ENCODE measurements around the gene PID1. TPM values are rescaled to one million over a fixed set of nuclear protein-coding genes. Genes with fewer than 3 reads are reported as not detected.

The PID1 gene
- total RNA-seq, 4 donors from 2014 or later: 15.0 to 64.4 (median 32.5) TPM

DNA sequence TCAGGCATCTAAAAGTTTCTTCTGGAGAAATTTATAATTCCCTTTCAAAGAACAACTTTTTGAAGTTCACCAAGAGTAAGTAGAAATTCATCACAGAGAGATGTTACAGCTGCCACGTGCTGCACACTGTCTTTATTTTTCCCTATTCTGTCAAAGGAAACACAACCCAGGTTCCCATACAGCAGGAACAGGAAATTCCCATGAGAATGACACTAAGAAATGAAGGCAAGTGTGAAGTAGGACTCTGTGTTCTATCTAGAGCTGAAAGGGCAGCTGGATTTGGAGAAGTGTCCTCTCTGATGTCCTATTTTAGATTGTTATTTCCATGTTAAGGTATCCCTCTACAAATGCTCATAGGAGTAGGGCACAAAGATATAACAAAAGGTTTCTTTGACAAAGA lies 58.8 kb downstream of the PID1 start:
- no peaks in the 10 kb centered on the region for H3K4me1 ChIP-seq
- H3K27ac ChIP-seq: no peak overlapping the region
- no peak for DNase-seq
- TF ChIP-seq, protein P1, sequence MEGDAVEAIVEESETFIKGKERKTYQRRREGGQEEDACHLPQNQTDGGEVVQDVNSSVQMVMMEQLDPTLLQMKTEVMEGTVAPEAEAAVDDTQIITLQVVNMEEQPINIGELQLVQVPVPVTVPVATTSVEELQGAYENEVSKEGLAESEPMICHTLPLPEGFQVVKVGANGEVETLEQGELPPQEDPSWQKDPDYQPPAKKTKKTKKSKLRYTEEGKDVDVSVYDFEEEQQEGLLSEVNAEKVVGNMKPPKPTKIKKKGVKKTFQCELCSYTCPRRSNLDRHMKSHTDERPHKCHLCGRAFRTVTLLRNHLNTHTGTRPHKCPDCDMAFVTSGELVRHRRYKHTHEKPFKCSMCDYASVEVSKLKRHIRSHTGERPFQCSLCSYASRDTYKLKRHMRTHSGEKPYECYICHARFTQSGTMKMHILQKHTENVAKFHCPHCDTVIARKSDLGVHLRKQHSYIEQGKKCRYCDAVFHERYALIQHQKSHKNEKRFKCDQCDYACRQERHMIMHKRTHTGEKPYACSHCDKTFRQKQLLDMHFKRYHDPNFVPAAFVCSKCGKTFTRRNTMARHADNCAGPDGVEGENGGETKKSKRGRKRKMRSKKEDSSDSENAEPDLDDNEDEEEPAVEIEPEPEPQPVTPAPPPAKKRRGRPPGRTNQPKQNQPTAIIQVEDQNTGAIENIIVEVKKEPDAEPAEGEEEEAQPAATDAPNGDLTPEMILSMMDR (IDR thresholded peaks at IDR 0.05): no peak
- no peak for TF ChIP-seq POLR2A (IDR thresholded peaks at IDR 0.05)
- H3K9me3 ChIP-seq: no peaks in the 10 kb centered on the region
- H3K4me3 ChIP-seq: no peak overlapping the region
- no peaks in the 10 kb centered on the region for H3K36me3 ChIP-seq
- no peaks in the 10 kb centered on the region for H3K27me3 ChIP-seq

- no peaks in the 10 kb centered on the region for H3K36me3 ChIP-seq
- DNase-seq: no peak
- H3K27ac ChIP-seq: no peak overlapping the region
- no peaks in the 10 kb centered on the region for H3K4me1 ChIP-seq
- H3K9me3 ChIP-seq: no peaks in the 10 kb centered on the region
- TF ChIP-seq, protein P1 (IDR thresholded peaks at IDR 0.05): no peak
- TF ChIP-seq POLR2A (IDR thresholded peaks at IDR 0.05): no peak
- no peak overlapping the region for H3K4me3 ChIP-seq
- H3K27me3 ChIP-seq: no peaks in the 10 kb centered on the region
These were observed 60.4 kb downstream of the PID1 start for GRCh38 chr2:229210641-229211040.

DNA sequence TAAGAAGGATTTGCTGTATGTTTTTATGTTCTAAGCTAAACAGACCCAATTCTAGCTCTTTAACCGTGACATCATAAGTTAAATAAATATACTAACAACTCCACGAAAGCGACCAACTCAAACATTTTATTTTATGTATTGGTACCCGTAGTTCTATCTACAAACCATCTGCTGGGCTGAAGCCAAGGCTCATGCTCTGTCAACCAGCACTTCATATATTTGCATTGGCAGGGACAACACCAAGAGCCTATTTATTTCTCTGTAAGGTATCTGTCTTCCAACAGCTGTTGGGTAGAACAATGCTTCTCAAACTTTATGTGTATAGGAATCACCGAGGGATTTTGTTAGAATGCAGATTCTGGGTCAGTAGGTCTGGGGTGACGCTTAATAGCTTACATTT lies 64.5 kb downstream of the PID1 start:
- H3K36me3 ChIP-seq: no peaks in the 10 kb centered on the region
- H3K4me3 ChIP-seq: no peak overlapping the region
- H3K27me3 ChIP-seq: no peaks in the 10 kb centered on the region
- TF ChIP-seq, protein P1 (IDR thresholded peaks at IDR 0.05): no peak
- TF ChIP-seq POLR2A (IDR thresholded peaks at IDR 0.05): no peak
- no peak overlapping the region for H3K27ac ChIP-seq
- DNase-seq: no peak
- H3K4me1 ChIP-seq: no peaks in the 10 kb centered on the region
- no peaks in the 10 kb centered on the region for H3K9me3 ChIP-seq

- DNase-seq: no peak
- no peak for TF ChIP-seq POLR2A (IDR thresholded peaks at IDR 0.05)
- TF ChIP-seq, protein P1 (IDR thresholded peaks at IDR 0.05): no peak
- H3K4me1 ChIP-seq: no peaks in the 10 kb centered on the region
These were observed 65.4 kb downstream of the PID1 start for GRCh38 chr2:229205704-229206103.

DNA sequence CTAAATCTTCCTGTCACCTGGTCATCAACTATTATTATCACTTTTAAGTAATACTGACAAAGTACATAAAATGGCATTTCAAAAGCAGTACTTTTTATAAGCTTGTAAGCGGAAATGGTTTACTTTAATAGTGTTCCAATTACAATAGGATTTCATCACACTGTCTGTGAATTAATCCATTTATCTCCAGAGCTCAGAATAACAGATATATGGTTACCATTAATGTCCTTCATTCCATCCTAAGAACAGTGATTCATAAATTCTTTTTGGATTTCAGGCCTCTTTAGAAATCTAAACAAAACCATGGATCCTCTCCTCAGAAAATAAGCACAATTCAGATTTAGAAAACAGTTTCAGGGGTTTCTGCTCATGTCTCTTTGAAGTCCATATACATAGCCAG lies 68.4 kb downstream of the PID1 start:
- TF ChIP-seq, protein P1 (IDR thresholded peaks at IDR 0.05): no peak
- no peak for TF ChIP-seq POLR2A (IDR thresholded peaks at IDR 0.05)
- Histone ChIP-seq H3K9me3 (no peaks in the 10 kb centered on the region), H3K27me3 (no peaks in the 10 kb centered on the region), H3K4me1 (no peaks in the 10 kb centered on the region), H3K27ac (no peak overlapping the region), H3K4me3 (no peak overlapping the region), H3K36me3 (no peaks in the 10 kb centered on the region)
- DNase-seq: no peak

More at GRCh38 chr2:229205704-229206103, 65.4 kb downstream of the PID1 start:
- Histone ChIP-seq H3K9me3 (no peaks in the 10 kb centered on the region), H3K4me3 (no peak overlapping the region), H3K27me3 (no peaks in the 10 kb centered on the region), H3K36me3 (no peaks in the 10 kb centered on the region), H3K27ac (no peak overlapping the region)

DNA sequence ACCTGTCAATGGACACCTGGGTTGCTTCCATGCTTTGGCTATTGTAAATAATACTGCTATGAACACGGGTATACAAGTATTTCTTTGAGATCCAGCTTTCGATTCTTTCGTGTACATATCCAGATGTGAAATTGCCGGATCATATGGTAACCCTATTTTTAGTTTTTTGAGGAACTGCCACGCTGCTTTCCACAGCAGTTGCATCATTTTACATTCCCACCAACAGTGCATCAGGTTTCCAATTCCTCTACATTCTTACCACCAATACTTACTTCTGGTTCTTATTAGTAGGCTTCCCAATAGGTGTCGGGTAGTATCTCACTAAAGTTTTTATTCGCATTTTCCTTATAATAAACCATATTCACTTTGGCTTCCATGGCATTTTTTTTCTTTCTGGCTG lies 69.6 kb downstream of the PID1 start:
- Histone ChIP-seq H3K9me3 (no peaks in the 10 kb centered on the region), H3K27ac (no peak overlapping the region), H3K36me3 (no peaks in the 10 kb centered on the region), H3K4me3 (no peak overlapping the region), H3K27me3 (no peaks in the 10 kb centered on the region), H3K4me1 (peaks cover 0 to 5% (median 0%) of the 10 kb centered on the region in 4 donors)
- no peak for TF ChIP-seq POLR2A (IDR thresholded peaks at IDR 0.05)
- TF ChIP-seq, protein P1 (IDR thresholded peaks at IDR 0.05): no peak
- DNase-seq: no peak
